Measurements from ENCODE around the gene CCDC27.

The CCDC27 gene

GRCh38 chr1:3777647-3778589, 25.7 kb downstream of the CCDC27 start:
- DNase-seq, result no peak

- no peak for DNase-seq
Observed at GRCh38 chr1:3778590-3779264, 26.5 kb downstream of the CCDC27 start.

GRCh38 chr1:3779265-3779911, 27.1 kb downstream of the CCDC27 start:
- no peak for DNase-seq

GRCh38 chr1:3779912-3780416, 27.7 kb downstream of the CCDC27 start:
- DNase-seq, result no peak

GRCh38 chr1:3780901-3781300, 28.7 kb downstream of the CCDC27 start:
- DNase-seq, result no peak

- no peak for DNase-seq
Observed at GRCh38 chr1:3783651-3784474, 31.6 kb downstream of the CCDC27 start.

GRCh38 chr1:3785045-3785444, 32.8 kb downstream of the CCDC27 start:
- DNase-seq, result no peak

GRCh38 chr1:3785456-3786157, 33.4 kb downstream of the CCDC27 start:
- no peak for DNase-seq

- DNase-seq, result no peak
Observed at GRCh38 chr1:3786468-3787348, 34.5 kb downstream of the CCDC27 start.

GRCh38 chr1:3787349-3787715, 35.1 kb downstream of the CCDC27 start:
- peak in 1 of 2 donors; percentile 33 for DNase-seq

- no peak for DNase-seq
Observed at GRCh38 chr1:3787745-3788605, 35.7 kb downstream of the CCDC27 start.

GRCh38 chr1:3788756-3789420, 36.6 kb downstream of the CCDC27 start:
- DNase-seq, result no peak

GRCh38 chr1:3789421-3790300, 37.4 kb downstream of the CCDC27 start:
- DNase-seq, result no peak

GRCh38 chr1:3790500-3790923, 38.3 kb downstream of the CCDC27 start:
- DNase-seq, result no peak

GRCh38 chr1:3790952-3791351, 38.7 kb downstream of the CCDC27 start:
- DNase-seq, result no peak

GRCh38 chr1:3795453-3796214, 43.4 kb downstream of the CCDC27 start:
- DNase-seq, result no peak
